ENCODE results near the gene OSBPL9.
"Not testable (repeated sequence)": the region's sequence is repeated elsewhere in the genome, so short reads cannot be mapped to it uniquely, and the experiment has no call there.

The OSBPL9 gene

DNA sequence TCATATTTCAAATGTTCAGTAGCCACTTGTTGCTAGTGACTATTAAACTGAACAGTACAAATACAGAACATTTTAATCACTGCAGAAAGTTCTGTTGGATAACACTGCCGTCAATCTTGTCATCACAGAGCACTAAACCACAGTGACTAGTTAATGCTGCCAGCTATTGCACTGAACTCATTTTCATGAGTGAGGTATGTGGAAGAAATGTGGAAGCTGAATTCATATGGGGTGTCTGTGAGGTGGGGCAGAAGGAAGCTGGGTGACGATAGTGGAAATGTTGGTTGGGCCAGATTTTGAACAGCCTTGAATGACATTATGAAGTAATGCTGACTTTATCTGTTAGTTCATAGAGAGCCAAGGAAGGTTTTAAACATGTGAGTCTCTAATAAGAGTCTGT is 49.6 kb downstream of the OSBPL9 start:
- DNase-seq = no peak

DNA sequence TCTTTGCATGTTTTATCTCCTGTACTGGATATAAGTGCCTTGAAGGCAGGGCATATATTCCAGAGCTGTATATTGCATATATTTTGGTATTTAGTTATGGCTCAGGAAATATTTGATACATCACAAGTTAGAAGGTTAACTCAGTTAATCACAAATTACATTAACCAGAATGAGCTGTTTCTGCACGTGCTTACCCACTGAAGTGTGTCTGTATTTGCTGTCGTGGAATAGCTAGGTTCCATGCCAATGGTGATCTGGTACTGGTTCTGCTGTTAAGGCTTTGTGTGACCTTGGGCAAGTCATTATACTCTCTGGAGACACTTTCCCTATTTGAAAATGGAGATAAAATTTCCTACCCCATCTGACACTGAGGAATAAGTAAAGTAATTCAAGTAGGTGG is 50.7 kb downstream of the OSBPL9 start:
- DNase-seq = no peak

- no peak for DNase-seq
Observed at GRCh38 chr1:51669272-51669671, 52.4 kb downstream of the OSBPL9 start.

GRCh38 chr1:51669816-51670215 is 52.9 kb downstream of the OSBPL9 start:
- DNase-seq = no peak

DNA sequence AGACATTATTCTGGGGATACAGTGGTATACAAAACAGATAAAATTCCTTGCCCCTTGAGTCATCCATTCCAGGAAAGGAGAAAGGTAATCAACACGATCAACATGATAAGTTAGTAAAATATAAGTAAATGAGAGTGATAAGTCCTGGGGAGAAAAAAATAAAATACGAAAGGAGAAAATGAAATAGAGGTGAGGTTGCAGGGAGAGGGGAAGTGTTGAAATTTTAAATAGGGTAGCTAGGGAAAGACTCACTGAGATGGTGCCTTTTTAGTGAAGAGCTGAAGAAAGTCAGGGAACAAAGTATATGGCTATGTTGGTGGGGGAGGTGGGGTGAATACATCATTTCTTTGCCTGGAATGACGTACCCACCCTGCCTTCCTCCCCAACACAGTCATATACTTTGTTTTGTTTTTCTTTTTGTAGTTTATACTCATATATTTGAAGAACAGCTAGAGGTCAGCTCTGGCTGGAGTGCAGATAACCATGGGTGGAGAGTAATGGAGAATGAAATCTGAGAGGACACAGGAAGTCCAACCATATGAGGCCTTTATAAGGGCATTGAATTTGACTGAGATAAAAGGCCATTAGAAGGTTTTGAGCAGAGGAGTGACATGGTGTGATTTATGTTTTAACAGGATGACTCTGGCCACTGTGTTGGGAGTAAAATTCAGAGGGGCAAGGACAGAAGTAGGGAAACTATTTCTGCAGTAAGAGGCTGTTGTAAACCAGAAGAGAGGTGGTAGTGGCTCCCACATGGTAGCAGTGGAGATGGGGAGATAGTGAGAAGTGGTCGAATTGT is 54.8 kb downstream of the OSBPL9 start:
- DNase-seq = no peak

DNA sequence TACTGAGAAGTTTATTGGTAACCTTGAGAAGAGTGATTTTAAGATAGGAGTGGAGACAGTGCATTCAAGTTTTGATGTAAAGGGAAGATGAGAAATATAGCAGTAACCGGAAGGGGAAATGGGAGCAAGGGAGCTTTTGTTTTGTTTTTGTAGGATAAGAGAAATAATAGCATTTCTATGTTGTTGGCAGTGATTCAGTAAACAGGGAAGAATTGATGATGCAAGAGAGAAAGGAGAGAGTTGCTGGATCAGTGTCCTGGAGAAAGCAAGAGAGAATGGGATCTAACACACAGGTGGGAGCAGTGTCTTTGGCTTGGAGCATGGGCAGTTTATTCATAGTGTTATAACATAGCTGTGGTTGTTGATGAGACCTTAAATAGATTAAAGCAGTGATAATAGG is 56.4 kb downstream of the OSBPL9 start:
- DNase-seq = no peak

- no peak for DNase-seq
Observed at GRCh38 chr1:51675177-51675780, 58.4 kb downstream of the OSBPL9 start.

- no peak for DNase-seq
Observed at GRCh38 chr1:51679435-51679834, 62.5 kb downstream of the OSBPL9 start.

GRCh38 chr1:51684776-51685175 is 67.9 kb downstream of the OSBPL9 start:
- DNase-seq = no peak

DNA sequence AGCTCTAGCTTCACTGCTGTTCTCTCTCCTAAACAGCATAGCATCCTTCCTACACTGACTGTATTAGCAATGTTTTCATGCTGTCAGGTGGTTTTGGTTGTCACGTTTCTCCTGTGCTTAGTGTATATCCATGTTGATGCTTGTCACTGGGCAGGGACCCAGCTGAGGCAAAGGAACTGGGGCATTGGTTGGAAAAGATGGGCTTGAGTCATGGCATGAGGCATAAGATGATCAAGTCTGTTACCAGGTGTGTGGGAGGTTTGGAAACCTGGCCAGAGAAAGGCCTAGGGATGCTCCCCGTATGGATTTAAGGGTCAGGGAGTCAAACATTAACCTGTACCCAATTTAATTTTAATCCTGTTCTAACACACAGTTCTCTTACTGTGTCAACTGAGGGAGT is 69.6 kb downstream of the OSBPL9 start:
- DNase-seq = no peak

- no peak for DNase-seq
Observed at GRCh38 chr1:51689075-51689440, 72.2 kb downstream of the OSBPL9 start.

DNA sequence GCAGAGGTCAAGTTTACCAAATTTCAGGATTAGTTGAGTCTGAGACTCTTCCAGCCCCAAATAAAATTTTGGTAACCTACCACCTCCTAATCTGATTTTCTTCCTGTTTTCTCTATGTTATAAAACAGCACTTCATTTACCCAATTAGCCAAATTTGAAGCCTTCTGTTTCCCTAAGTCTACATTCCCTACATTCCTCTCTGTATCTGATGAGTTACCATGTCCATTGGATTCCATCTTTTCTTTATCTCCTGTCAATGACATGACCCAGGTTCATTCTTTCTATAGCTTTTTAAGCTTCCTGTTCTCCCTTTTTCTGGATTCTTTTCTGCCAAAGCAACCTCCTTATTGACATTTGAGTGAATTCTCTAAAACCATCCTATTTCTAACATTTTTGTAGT is 72.8 kb downstream of the OSBPL9 start:
- DNase-seq = no peak

DNA sequence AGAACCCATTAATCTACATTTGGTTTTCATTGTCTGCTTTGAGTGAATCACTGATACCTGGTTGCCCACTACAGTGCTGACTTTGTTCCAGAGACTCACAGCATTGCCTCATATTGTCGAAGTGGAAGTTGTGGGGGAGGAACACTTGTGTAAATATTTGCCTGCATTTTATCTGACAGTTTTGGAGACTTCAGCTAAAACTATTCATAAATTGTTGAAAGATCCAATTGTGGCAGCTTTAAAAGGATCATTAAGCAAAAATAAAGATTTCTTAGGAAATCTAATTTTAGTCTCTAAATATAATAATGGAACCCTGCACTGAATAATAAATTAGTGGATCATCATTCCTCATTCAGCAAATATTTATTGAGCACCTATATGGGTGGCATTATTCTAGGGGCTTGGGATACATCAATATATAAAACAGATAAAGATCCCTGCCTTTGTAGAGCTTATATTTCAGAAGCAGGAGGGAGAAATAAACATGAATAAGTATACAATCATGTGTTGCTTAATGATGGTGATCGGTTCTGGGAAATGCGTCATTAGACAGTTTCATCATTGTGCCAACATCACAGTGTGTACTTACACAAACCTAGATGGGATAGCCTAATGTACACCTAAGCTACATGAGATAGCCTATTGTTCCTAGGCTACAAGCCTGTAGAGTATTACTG is 73.5 kb downstream of the OSBPL9 start:
- no peak for DNase-seq

GRCh38 chr1:51691920-51692319 is 75.0 kb downstream of the OSBPL9 start:
- no peak for DNase-seq

- DNase-seq = no peak
Observed at GRCh38 chr1:51693419-51694155, 76.7 kb downstream of the OSBPL9 start.

- DNase-seq = no peak
Observed at GRCh38 chr1:51697166-51697565, 80.3 kb downstream of the OSBPL9 start.

DNA sequence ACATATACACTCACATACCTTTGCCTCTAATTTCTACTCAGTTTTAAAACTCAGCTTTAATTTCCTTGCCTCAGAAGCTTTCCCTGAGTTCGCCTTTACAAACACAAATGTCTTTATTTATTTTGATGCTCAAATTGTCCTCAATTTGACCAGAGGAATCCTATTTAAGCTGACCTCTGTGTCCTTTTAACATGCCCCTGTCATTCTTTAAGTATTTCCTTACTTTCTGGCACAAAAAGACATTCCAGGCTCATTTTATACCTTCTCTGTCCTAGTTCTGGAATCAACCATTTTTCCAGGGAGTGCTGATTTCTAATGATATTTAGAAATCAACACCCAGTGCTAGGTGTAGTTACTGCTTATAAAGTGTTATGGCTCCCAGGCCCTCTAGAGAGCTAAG is 82.5 kb downstream of the OSBPL9 start:
- DNase-seq = no peak

DNA sequence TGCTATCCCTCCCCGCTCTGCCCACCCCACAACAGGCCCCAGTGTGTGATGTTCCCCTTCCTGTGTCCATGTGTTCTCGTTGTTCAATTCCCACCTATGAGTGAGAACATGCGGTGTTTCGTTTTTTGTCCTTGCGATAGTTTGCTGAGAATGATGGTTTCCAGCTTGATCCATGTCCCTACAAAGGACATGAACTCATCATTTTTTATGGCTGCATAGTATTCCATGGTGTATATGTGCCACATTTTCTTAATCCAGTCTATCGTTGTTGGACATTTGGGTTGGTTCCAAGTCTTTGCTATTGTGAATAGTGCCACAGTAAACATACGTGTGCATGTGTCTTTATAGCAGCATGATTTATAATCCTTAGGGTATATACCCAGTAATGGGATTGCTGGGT is 84.9 kb downstream of the OSBPL9 start:
- not testable (repeated sequence) for DNase-seq

DNA sequence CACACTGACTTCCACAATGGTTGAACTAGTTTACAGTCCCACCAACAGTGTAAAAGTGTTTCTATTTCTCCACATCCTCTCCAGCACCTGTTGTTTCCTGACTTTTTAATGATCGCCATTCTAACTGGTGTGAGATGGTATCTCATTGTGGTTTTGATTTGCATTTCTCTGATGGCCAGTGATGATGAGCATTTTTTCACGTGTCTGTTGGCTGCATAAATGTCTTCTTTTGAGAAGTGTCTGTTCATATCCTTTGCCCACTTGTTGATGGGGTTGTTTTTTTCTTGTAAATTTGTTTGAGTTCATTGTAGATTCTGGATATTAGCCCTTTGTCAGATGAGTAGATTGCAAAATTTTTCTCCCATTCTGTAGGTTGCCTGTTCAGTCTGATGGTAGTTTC is 85.3 kb downstream of the OSBPL9 start:
- not testable (repeated sequence) for DNase-seq

DNA sequence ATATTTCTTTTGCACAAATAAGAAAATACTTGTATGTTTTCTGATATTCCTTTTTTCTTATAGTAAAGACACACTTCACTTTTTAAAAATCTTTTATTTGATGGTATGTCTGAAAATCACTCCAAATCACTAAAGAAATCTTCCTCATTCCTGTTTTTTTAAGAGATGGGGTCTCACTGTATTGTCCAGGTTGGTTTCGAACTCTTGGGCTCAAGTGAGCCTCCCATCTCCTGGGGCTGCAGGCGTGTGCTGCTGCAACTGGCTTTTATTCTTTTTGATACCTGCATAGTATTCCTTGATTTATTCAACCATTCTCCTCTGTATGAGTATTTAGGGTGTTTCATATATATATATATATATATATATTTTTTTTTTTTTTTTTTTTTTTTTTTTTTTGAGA is 88.1 kb downstream of the OSBPL9 start:
- no peak for DNase-seq

DNA sequence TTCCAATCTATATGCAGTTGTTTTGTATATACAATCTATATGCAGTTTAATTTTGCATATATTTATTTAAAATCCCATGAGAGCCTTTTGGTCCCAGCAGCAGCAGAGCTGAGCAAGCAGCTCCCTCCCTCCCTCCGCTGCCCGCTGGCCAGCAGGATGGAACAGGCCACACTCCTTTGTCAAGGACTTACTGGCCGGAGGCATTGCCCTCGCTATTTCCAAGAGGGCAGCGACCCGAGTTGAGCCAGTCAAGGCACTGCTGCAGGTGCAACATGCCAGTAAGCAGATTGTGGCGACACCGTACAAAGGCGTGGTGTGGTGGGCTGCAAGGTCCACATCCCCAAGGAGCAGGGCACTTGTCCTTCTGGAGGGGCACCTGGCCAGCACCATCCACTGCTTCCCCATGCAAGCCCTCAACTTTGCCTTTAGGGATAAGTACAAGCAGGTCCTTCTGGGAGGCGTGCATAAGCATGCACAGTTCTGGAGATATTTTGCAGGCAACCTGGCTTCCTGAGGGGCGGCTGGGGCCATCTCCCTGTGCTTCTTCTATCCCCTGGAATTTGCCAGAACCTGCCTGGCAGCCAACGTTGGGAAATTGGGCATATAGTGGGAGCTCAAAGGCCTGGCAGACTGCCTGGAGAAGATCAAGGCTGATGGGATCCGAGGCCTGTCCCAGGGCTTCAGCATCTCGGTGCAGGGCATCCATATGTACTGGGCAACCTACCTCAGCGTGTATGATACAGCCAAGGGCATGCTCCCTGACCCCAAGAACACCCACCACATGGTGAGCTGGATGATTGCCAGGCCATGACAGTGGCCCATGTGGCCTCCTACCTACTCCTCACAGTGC is 92.2 kb downstream of the OSBPL9 start:
- no peak for DNase-seq

DNA sequence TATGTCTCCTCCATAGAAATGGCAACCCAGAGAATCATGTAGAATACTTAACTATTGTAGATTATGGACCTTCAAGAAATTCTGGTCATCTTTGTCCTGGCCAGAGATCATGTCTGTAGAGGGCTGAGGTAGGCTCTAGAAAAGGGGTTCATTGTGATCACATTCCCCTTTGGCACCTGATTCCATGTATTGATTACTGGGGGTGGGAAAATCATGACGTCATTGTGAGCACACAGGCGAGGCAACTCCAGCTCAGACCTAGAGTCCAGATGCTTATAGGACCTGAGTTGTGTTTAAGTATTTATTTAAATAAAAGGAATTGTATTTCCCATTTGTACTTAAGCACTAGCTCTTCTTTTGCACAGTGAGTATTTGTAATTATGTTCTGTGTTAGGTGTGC is 93.1 kb downstream of the OSBPL9 start:
- DNase-seq = no peak

GRCh38 chr1:51712590-51712989 is 95.7 kb downstream of the OSBPL9 start:
- no peak for DNase-seq

Data from NCI-H446 (cell line).